H1 (cell line): ENCODE results near the gene SDR39U1. TPM values are rescaled to one million over a fixed set of nuclear protein-coding genes. Genes with fewer than 3 reads are reported as not detected.

Experiments used
- CTCF ChIA-PET: fragments of 300-600 bp; sonication (Branson Sonifier 250); formaldehyde crosslinking; loops from one replicate; lab custom pipeline; 2021; ENCODE audit not compliant: partially characterized antibody; lab: Charles Lee
- POLR2A ChIA-PET: fragments of 300-600 bp; sonication (Branson Sonifier 250); formaldehyde crosslinking; loops from one replicate; lab custom pipeline; 2021; ENCODE audit warnings: inconsistent platforms; ENCODE audit not compliant: partially characterized antibody; lab: Charles Lee
- DNase-seq, 2 experiments: peaks; one replicate each; pipeline versions ENCODE4 v3.0.0 to v3.0.0-alpha.2; 2010 to 2022; ENCODE audit warnings: low spot score in 2 of 2, low read depth in 1 of 2, mixed read lengths in 1 of 2
- FAIRE-seq: peaks from 2 replicates; lab custom pipeline; 2011; peaks lifted over from hg19 to GRCh38; lab: Jason Lieb, UNC
- H2AFZ ChIP-seq: 2 replicates; pipeline ENCODE4 v1.8.1; 2012; ENCODE audit warnings: low read length, inconsistent platforms
- H2AK5ac ChIP-seq: 2 replicates; pipeline ENCODE4 v1.6.1; 2013; ENCODE audit warnings: low read depth, low read length
- H2BK120ac ChIP-seq: replicated peaks from 2 replicates; pipeline ENCODE3; 2013; ENCODE audit warnings: low read depth, low read length, inconsistent platforms
- H2BK12ac ChIP-seq: 2 replicates; pipeline ENCODE4 v1.6.1; 2013; ENCODE audit warnings: low read depth, low read length
- H2BK15ac ChIP-seq: 2 replicates; pipeline ENCODE4 v1.6.1; 2013; ENCODE audit warnings: low read length
- H2BK20ac ChIP-seq: 2 replicates; pipeline ENCODE4 v1.6.1; 2013; ENCODE audit warnings: low read length
- H2BK5ac ChIP-seq: 2 replicates; pipeline ENCODE4 v1.6.1; 2013; ENCODE audit warnings: low read depth, low read length
- H3K14ac ChIP-seq: 2 replicates; pipeline ENCODE4 v1.6.1; 2013; ENCODE audit warnings: inconsistent platforms; ENCODE audit not compliant: insufficient read length
- H3K18ac ChIP-seq: 2 replicates; pipeline ENCODE4 v1.6.1; 2013; ENCODE audit warnings: low read length; ENCODE audit errors: extremely low read depth
- H3K23ac ChIP-seq: 2 replicates; pipeline ENCODE4 v1.6.1; 2013; ENCODE audit warnings: inconsistent platforms; ENCODE audit not compliant: insufficient read length
- H3K23me2 ChIP-seq: 2 replicates; pipeline ENCODE4 v1.6.1; 2013; ENCODE audit warnings: low read depth, low read length
- H3K27ac ChIP-seq: 2 replicates; pipeline ENCODE4 v1.6.1; 2011; ENCODE audit warnings: low read depth, low read length, inconsistent platforms
- H3K27me3 ChIP-seq, 4 experiments: replicated peaks in 1 of 4; 1 replicate in 1 of 4; 2 replicates in 3 of 4; pipeline versions ENCODE4 v1.6.1 to v1.8.1; 2011 to 2013; ENCODE audit warnings: low read length in 3 of 4, mild to moderate bottlenecking in 3 of 4, inconsistent platforms in 2 of 4, mixed read lengths in 2 of 4, moderate library complexity in 1 of 4; ENCODE audit not compliant: control insufficient read depth in 3 of 4, insufficient read depth in 3 of 4; ENCODE audit errors: extremely low read depth in 1 of 4
- H3K36me3 ChIP-seq, 4 experiments: 2 replicates each; pipeline versions ENCODE4 v1.6.1 to v1.8.1; 2011 to 2013; ENCODE audit warnings: mild to moderate bottlenecking in 4 of 4, low read length in 3 of 4, moderate library complexity in 2 of 4, control low read depth in 1 of 4, inconsistent platforms in 1 of 4; ENCODE audit not compliant: insufficient read depth in 4 of 4, control insufficient read depth in 2 of 4
- H3K4ac ChIP-seq: replicated peaks from 2 replicates; pipeline ENCODE3; 2013; ENCODE audit warnings: low read length, low read depth, mixed read lengths, inconsistent platforms; ENCODE audit not compliant: insufficient read length
- H3K4me1 ChIP-seq, 4 experiments: replicated peaks in 1 of 4; 1 replicate in 1 of 4; 2 replicates in 3 of 4; pipeline versions ENCODE4 v1.6.1 to v1.8.1; 2011 to 2013; ENCODE audit warnings: low read length in 3 of 4, inconsistent platforms in 2 of 4, mixed read lengths in 1 of 4; ENCODE audit not compliant: insufficient read depth in 4 of 4, control insufficient read depth in 3 of 4
- H3K4me2 ChIP-seq, 2 experiments: 2 replicates each; pipeline versions ENCODE4 v1.6.1 to v1.8.1; 2011 to 2013; ENCODE audit warnings: low read depth in 2 of 2, low read length in 2 of 2, control low read depth in 1 of 2, inconsistent platforms in 1 of 2, mild to moderate bottlenecking in 1 of 2; ENCODE audit not compliant: insufficient read depth in 1 of 2
- H3K4me3 ChIP-seq, 4 experiments: fragments of 200-600, 300-600 bp in 1 of 4; sonication (generic), shearing (Covaris generic), sonication (Bioruptor Twin) in 1 of 4; 2 replicates each; pipeline versions ENCODE4 v1.5.1 to v1.8.1; 2011 to 2016; ENCODE audit warnings: low read length in 4 of 4, low read depth in 3 of 4, control low read depth in 2 of 4, inconsistent platforms in 2 of 4, mild to moderate bottlenecking in 2 of 4, mixed read lengths in 1 of 4, moderate library complexity in 1 of 4; ENCODE audit not compliant: insufficient read depth in 2 of 4; ENCODE audit errors: extremely low read depth in 1 of 4
- H3K56ac ChIP-seq: replicated peaks from 2 replicates; pipeline ENCODE3; 2013; ENCODE audit warnings: low read depth, mild to moderate bottlenecking, mixed read lengths, low read length, inconsistent platforms; ENCODE audit not compliant: insufficient read length
- H3K79me1 ChIP-seq: 2 replicates; pipeline ENCODE4 v1.6.1; 2013; ENCODE audit warnings: low read depth, low read length, control low read depth
- H3K79me2 ChIP-seq, 2 experiments: 2 replicates each; pipeline versions ENCODE4 v1.6.1 to v1.8.1; 2012 to 2013; ENCODE audit warnings: low read length in 2 of 2, mild to moderate bottlenecking in 2 of 2, inconsistent platforms in 1 of 2; ENCODE audit not compliant: insufficient read depth in 2 of 2, control insufficient read depth in 1 of 2
- H3K9ac ChIP-seq, 4 experiments: replicated peaks in 1 of 4; 1 replicate in 1 of 4; 2 replicates in 3 of 4; pipeline versions ENCODE4 v1.6.1 to v1.8.1; 2011 to 2013; ENCODE audit warnings: low read depth in 3 of 4, low read length in 3 of 4, control low read depth in 2 of 4, mild to moderate bottlenecking in 2 of 4, moderate library complexity in 2 of 4, inconsistent platforms in 1 of 4; ENCODE audit errors: extremely low read depth in 1 of 4
- H3K9me3 ChIP-seq, 2 experiments: 2 replicates each; pipeline versions ENCODE4 v1.6.1 to v1.8.1; 2012 to 2013; ENCODE audit warnings: mild to moderate bottlenecking in 2 of 2, moderate library complexity in 2 of 2, control low read depth in 1 of 2, inconsistent platforms in 1 of 2, low read depth in 1 of 2, low read length in 1 of 2, mixed read lengths in 1 of 2; ENCODE audit not compliant: insufficient read depth in 2 of 2
- H4K20me1 ChIP-seq, 2 experiments: replicated peaks in 1 of 2; 2 replicates each; pipeline versions ENCODE3 to v1.8.1; 2011 to 2013; ENCODE audit warnings: inconsistent platforms in 2 of 2, low read length in 2 of 2, mild to moderate bottlenecking in 1 of 2; ENCODE audit not compliant: insufficient read depth in 2 of 2, control insufficient read depth in 1 of 2
- H4K5ac ChIP-seq: 2 replicates; pipeline ENCODE4 v1.6.1; 2013; ENCODE audit warnings: low read length, low read depth, mixed read lengths, inconsistent platforms; ENCODE audit not compliant: insufficient read length
- H4K8ac ChIP-seq: 2 replicates; pipeline ENCODE4 v1.8.0; 2013; ENCODE audit warnings: mild to moderate bottlenecking, moderate library complexity, low read length, inconsistent platforms; ENCODE audit not compliant: insufficient read depth; ENCODE audit errors: extremely low read depth
- H4K91ac ChIP-seq: replicated peaks from 2 replicates; pipeline ENCODE3; 2013; ENCODE audit warnings: low read length, mixed read lengths, inconsistent platforms; ENCODE audit not compliant: insufficient read length
- BRCA1 ChIP-seq: IDR thresholded peaks from 2 replicates; pipeline ENCODE4 v1.6.1; 2012; ENCODE audit warnings: low read depth, low read length, improper control_type of control experiment
- CBX5 ChIP-seq: fragments of 300-800, 300-1000 bp; sonication (generic); IDR thresholded peaks from 2 replicates; pipeline ENCODE4 v1.7.1; 2016; ENCODE audit warnings: antibody characterized with exemption, low read length, low read depth
- CTBP2 ChIP-seq: IDR thresholded peaks from 2 replicates; pipeline ENCODE4 v1.7.0; 2011; ENCODE audit warnings: borderline replicate concordance, mild to moderate bottlenecking, moderate library complexity, mixed read lengths, low read length; ENCODE audit not compliant: insufficient read depth, insufficient read length
- EGR1 ChIP-seq: IDR thresholded peaks from 2 replicates; pipeline ENCODE4 v1.6.1; 2011; ENCODE audit warnings: low read depth, low read length, borderline replicate concordance
- EP300 ChIP-seq, 2 experiments: IDR thresholded peaks; 1 replicate in 1 of 2; 2 replicates in 1 of 2; pipeline ENCODE4 v1.6.1; 2011 to 2012; ENCODE audit warnings: low read depth in 2 of 2, low read length in 2 of 2, mild to moderate bottlenecking in 2 of 2, borderline replicate concordance in 1 of 2, inconsistent platforms in 1 of 2, moderate library complexity in 1 of 2
- MAFK ChIP-seq: IDR thresholded peaks from 2 replicates; pipeline ENCODE4 v1.6.1; 2012; ENCODE audit warnings: low read depth, mild to moderate bottlenecking, improper control_type of control experiment, low read length
- POLR2AphosphoS5 ChIP-seq: IDR thresholded peaks from 2 replicates; pipeline ENCODE4 v1.6.1; 2011; ENCODE audit warnings: low read depth, low read length
- WGBS, 2 experiments: shearing (Covaris generic) in 1 of 2; methylation state at CpG; one replicate each; pipeline versions ENCODE4 v1.1.6 to v1.1.7; 2013 to 2015; ENCODE audit warnings: low lambda C conversion rate in 2 of 2, mixed read lengths in 2 of 2, inconsistent platforms in 1 of 2, low coverage in 1 of 2, missing lambda C conversion rate in 1 of 2; ENCODE audit not compliant: insufficient replicate concordance in 2 of 2, insufficient coverage in 1 of 2, insufficient read length in 1 of 2; ENCODE audit errors: extremely low coverage in 1 of 2, missing lambda C conversion rate in 1 of 2; 5-methylcytosine and 5-hydroxymethylcytosine counted together
- polyA plus RNA-seq, 7 experiments: library from polyadenylated mRNA; depleted of rRNA in 3 of 7; stranded (reverse) in 5 of 7; unstranded in 2 of 7; fragments of >200 nt in 5 of 7; fragments of 200-250 nt in 2 of 7; gene quantifications; 1 replicate in 5 of 7; 2 replicates in 1 of 7; 4 replicates in 1 of 7; pipeline versions ENCODE4 v1.2.1 to v1.2.3, GENCODE V29; 2011 to 2013; ENCODE audit warnings: missing spikeins in 2 of 7, mixed read lengths in 2 of 7
- total RNA-seq: library from RNA; stranded (reverse); fragmentation: NEBNext Ultra II Directional; extraction: Animal tissue kit (Norgen Biotek cat#: 25700); gene quantifications from 2 replicates; pipeline ENCODE4 v1.2.1, GENCODE V29; 2021
- TF ChIP-seq, protein P1 (sequence below): IDR thresholded peaks from 2 replicates; pipeline ENCODE4 v1.6.1; 2012; ENCODE audit warnings: inconsistent platforms

Gene SDR39U1
- total and polyA plus RNA-seq, 2 of the 8 experiments (the other 6 are each of a cell fraction or from before 2014, with no cell fraction given) = 46.7 to 98.8 TPM

DNA sequence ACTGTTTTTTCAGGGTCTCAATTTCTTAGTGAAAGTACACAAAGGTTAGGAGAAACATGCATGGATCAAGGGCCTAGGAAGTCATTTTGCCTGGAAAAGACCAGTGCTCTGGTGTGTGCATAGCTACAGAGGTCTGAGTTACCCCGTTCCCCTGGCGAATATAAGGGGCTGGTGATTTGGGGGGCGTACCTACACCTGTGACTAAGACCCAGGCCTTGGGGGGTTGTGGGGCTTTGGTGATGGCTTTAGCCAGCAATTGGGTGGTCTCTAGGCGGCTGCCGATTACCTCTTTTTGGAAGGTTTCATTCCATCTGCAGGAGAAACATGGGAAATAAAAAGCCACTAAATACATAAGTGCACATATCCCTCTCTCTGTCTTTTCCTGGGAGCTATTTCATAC lies 1.1 kb downstream of the SDR39U1 start:
- H3K79me1 ChIP-seq = no peaks in the 10 kb centered on the region; the same call in 1 of the 2 replicates
- H4K5ac ChIP-seq = no peak overlapping the region
- DNase-seq (no peak), FAIRE-seq (no peak)
- 55% methylated on average over 5 of the region's 5 CpGs; no CpG with 5 or more reads in 1 of the 2 experiments for WGBS, 2 experiments
- H3K4me2 ChIP-seq = peak overlapping the region; percentile 76 to 96
- no peak overlapping the region for H2BK120ac ChIP-seq
- 0 out of 4 replicates have a peak, but pooled peaks cover 0 to 3% of the 10 kb centered on the region in 2 experiments for H3K79me2 ChIP-seq
- no peak overlapping the region for H2BK15ac ChIP-seq
- peaks cover 10 to 26% (median 12%) of the 10 kb centered on the region in 4 experiments; a peak in 7 of 8 replicates for H3K36me3 ChIP-seq
- H4K8ac ChIP-seq = no peak overlapping the region
- no peak overlapping the region for H3K14ac ChIP-seq
- peak overlapping the region in 2 of 4 experiments; percentile 91 to 92; a peak in 3 of 7 replicates for H3K9ac ChIP-seq
- no peak overlapping the region for H3K18ac ChIP-seq
- ChIA-PET POLR2A (interaction anchor here (0.8 to 4.5 kb wide), 9 partner anchors 11 to 650 kb away, joined by 3 to 34 read pairs (median 4); partner anchors contain the start of genes CBLN3, CIDEB and KHNYN), CTCF (interaction anchor here (0.7 to 4.1 kb wide), 9 partner anchors 10 to 371 kb away, joined by 3 to 29 read pairs (median 4); partner anchors contain the start of genes CBLN3 and KHNYN)
- no peak overlapping the region for H2BK5ac ChIP-seq
- H3K9me3 ChIP-seq = no peaks in the 10 kb centered on the region
- no peak overlapping the region for H3K4ac ChIP-seq
- H3K4me3 ChIP-seq = peak overlapping the region; percentile 84 to 95 (median 89); a peak in 6 of 8 replicates
- H4K20me1 ChIP-seq = peaks cover 1 to 5% of the 10 kb centered on the region in 2 experiments
- no peak overlapping the region for H4K91ac ChIP-seq
- TF ChIP-seq EGR1 = no peak
- no peak for TF ChIP-seq CTBP2
- TF ChIP-seq, protein P1, sequence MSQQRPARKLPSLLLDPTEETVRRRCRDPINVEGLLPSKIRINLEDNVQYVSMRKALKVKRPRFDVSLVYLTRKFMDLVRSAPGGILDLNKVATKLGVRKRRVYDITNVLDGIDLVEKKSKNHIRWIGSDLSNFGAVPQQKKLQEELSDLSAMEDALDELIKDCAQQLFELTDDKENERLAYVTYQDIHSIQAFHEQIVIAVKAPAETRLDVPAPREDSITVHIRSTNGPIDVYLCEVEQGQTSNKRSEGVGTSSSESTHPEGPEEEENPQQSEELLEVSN = no peak
- TF ChIP-seq CBX5 = no peak
- TF ChIP-seq BRCA1 = no peak
- TF ChIP-seq POLR2AphosphoS5 = no peak
- no peak for TF ChIP-seq MAFK
- no peak for TF ChIP-seq EP300 (IDR thresholded peaks at IDR 0.05; ENCODE audit: borderline replicate concordance in 1 of 2, low read depth in 2 of 2, low read length in 2 of 2)
- no peak overlapping the region for H2BK12ac ChIP-seq
- no peak overlapping the region for H3K56ac ChIP-seq
- H3K4me1 ChIP-seq = no peaks in the 10 kb centered on the region; a peak in 2 of 7 replicates
- H2BK20ac ChIP-seq = no peak overlapping the region
- peak overlapping the region; percentile 98; the same call in 1 of the 2 replicates for H3K27ac ChIP-seq
- H3K27me3 ChIP-seq = no peaks in the 10 kb centered on the region
- H3K23ac ChIP-seq = no peak overlapping the region
- peaks cover 9% of the 10 kb centered on the region for H3K23me2 ChIP-seq
- no peak overlapping the region for H2AFZ ChIP-seq
- H2AK5ac ChIP-seq = no peak overlapping the region
